ENCODE measurements around the gene SLC7A8.

SLC7A8 gene

DNA sequence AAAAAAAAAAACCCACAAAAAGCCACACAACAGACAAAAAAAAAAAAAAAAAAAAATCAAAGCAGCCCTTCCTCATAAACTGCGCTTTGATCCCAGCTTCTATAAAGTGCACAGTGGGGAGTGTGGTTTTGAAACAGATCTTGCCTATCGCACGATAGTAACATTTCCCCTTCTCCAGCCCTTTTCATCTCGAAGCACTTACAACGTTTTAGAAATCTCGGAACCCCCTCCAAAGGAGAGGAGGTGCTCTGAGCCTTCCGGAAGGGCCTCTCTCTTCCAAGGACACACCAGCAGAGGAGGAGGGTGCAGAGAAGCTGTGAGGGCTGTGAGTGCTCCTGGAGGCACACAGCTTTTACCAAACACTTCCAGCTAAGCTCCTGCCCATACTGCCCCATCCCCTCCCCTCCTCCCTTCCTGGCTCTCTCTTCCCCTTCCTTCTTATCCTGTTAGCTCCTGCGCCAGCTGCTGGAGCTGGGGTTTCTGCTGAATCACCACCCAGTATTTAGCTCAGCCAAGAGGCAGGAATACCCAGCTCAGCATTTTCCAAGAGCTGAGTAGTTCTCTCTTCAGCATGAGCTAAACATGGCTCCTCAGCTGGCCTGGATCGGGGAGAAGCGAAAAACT is 28.4 kb downstream of the SLC7A8 start:
- DNase-seq: peak; percentile 71

DNA sequence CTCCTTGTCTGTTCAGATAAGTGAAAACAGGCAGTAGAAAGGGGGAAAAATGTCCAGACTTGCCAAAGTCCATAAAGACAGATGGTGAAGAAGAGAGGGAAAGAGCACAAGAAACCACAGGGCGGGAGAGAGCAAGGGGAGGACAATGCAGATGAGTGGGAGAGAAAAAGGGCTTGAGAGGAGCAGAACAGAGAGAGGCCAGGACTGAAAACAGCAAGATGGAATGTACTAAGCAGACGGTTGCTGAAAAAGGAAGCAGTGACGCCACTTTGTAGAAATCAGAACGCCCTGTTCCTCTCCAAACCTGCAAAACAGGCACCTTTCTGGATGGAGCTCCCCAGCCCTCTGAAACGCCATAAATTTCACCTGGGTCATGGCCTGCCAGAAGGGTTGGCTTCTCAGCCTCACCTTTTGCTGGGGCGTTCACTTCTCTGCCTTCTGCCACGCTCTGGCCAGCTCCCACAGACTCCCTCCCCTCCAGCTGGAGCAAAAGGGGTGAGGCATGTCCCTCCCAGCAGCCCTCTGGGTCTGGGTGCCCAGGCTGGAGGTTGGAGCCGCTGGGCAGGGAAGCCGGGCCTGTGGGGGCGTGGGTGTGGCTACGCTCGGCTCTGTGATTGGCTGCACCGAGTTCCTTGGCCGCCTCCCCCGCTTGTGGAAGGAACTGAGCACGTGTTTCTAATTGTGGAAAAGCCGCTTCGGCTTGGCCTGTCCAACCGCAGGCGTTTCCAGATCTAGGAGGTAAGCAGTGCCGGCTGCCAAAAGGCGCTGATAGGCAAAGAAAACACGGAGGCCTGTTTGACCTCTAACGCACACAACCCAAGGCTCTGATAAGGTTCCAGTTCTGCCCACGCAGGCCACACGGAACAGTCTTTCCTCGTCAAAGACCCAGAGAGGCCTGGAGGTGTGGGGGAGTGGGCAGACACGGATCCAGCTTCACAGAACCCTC is 29.3 kb downstream of the SLC7A8 start:
- no peak for DNase-seq

DNA sequence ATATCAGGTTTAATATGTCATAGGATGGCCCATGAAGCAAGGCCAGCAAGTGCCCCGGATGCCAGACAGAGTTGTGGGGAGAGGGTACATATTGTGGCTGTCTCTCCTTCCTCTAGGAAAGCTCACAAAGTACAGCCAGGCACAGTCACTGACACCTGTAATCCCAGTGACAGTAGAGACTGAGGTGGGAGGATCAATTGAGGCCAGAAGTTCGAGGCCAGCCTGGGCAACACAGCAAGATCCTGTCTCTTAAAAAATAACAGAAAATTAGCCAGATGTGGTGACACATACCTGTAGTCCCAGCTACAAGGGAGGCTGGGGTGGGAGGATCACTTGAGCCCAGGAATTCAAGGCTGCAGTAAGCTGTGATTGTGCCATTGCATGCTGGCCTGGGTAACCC is 32.1 kb downstream of the SLC7A8 start:
- no peak for DNase-seq

DNA sequence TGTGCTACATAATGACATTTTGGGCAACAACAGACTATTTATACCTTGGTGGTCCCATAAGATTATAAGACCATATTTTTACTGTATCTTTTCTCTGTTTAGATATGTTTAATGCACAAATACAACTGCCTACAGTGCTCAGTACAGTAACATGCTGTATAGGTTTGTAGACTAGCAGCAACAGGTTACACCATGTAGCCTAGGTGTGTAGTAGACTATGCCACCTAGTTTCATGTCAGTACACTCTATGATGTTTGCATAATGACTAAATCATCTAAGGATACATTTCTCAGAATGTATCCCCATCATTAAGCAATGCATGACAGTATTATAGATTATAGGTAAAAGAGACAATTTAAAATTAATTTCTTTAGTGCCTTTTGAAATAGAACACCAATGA is 33.7 kb downstream of the SLC7A8 start:
- no peak for DNase-seq

DNA sequence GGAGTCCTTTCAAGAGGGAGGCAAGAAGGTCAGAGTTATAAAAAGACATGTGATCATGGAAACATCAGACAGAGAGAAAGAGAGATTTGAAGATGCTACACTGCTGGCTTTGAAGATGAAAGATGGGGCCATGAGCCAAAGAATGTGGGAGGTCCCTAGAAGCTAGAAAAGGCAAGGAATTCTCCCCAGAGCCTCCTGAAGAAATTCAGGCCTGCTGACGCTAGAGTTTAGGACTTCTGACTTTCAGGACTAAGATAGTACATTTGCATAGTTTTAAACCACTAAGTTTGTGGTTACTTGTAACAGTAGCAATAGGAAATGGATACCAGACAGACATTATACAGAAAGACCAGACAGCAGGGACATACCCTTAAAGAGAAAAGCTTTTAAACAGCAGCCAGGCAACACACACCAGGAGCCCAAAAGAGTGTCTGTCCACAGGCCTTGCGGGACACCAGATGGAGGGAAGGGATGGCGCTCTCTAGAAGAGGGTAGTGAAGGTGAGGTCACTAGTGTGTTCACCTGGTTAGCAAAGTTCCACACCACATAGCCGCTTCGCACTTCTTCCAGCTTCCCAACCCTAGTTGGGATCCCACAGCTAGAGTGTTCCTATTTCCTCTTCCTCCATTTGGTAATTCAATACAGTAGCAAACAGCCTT is 34.7 kb downstream of the SLC7A8 start:
- no peak for DNase-seq

DNA sequence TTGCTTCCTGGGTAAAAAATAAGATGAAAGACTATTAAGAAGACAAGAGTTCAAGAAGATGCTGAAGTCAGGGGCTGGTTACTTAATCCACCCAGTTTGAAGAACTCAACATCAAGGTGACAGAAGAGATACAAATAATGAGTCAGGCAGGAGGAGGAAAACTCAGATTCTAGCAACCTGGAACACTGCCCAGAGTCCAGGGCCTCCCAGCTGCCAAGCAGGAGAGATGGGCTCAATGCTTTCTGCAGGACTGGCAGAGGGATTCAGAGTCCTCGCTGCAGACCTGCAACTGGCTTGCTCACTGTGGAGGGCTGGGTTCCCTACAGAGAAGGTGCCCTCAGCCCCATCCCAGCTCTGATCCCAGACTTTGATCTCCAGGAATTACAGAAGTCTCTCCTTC is 35.8 kb downstream of the SLC7A8 start:
- DNase-seq: no peak

DNA sequence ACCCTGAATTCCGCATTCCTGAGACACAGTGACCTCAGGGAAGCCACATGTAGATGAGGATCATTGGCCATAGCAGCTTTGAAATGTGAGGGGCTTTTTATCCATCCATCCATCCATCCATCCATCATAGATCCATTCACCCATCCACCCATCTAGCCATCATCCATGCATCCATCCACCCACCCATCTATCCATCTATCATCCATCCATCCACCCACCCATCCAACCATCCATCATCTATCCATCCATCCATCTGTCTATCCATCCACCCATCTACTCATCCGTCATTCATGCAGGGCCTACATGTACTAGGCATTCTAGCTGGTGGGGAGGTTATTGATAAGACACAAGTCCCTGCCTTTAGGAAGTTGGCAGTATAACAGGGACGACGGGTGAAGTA is 36.5 kb downstream of the SLC7A8 start:
- DNase-seq: no peak

DNA sequence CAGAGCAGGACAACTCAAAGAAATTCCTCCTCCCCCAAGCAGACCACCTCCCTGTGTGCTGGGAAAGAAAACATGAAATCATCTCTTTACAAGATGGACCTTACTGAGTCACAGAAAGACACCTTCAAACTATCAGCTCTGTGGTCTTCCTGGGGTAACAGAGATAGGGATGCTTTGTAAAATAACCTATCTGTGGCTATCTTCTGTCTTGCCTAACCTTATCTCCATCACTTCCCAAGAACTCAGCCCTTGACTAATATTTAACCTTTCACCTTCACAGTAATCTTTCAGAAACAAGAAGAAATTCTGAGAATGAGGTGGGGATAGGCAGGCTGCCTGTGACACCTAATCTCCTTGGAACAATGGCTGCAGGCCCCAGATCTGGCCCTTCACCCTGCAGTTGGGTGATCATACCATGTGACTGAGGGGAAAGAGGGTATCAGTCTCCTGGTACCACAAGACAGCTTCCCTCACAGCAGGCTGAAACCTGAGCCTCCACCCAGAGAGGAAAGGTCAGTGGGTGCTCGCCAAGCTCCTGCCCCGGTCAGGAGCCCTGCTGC is 37.0 kb downstream of the SLC7A8 start:
- no peak for DNase-seq

DNA sequence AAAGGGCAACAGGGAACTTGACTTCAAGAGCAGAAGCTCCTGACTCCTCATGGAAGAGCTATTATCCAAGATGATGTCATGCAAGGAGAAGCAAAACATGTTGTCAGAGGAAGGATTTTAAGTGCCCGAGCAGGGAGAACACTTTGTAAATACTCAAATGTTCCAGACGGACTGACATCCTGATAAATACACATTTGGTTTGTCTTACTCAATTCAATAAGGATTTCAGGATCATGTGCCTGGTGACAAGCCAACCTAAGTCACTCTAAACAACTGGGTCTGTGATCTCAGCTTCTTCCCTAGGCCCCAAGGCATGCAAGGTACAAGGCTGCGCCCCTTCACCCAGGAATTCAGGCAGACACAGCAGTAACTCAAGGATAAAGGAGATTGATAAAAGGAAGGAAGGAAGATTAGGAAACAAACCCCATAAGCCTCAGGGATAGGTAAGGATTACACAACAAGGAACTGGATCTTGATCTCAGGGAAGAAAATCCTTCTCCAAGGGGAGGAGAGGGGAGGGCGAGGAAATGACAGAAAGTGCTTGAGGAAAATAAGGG is 37.6 kb downstream of the SLC7A8 start:
- no peak for DNase-seq

DNA sequence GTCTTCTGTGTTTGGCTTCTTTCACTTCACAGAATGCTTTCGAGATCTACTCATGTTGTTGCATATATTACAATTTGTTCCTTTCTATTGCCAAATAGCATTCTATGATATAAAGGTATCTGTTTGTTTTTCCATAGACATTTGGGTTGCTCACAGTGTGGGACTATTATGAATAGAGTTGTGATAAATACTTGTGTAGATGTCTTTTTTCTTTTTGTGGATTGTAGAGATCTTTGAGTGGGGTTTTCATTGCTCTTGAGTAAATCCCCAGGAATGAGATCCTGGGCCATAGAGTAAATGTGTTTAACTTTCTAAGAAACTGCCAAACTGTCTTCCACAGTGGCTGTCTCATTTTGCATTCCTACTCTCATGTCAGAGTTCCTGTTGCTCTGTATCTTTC is 39.5 kb downstream of the SLC7A8 start:
- DNase-seq: no peak

DNA sequence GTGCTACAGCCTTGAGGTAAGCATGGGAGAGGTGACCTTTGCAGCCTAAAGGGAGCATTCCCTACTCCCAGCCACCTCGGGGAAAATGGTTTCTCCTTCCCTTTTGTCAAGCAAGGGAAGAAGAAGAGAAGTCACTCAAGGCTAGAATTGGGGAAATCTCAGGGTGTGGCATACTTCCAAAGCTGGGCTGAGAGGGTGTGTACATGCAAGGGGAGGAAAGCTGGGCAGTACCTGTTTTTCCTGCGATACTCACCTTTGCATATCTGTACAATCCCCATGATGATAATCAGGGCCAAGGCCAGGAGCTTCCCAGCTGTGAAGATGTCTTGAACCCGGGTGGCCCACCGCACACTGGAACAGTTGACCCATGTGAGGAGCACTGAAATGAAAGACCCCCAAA is 40.6 kb downstream of the SLC7A8 start:
- DNase-seq: no peak

DNA sequence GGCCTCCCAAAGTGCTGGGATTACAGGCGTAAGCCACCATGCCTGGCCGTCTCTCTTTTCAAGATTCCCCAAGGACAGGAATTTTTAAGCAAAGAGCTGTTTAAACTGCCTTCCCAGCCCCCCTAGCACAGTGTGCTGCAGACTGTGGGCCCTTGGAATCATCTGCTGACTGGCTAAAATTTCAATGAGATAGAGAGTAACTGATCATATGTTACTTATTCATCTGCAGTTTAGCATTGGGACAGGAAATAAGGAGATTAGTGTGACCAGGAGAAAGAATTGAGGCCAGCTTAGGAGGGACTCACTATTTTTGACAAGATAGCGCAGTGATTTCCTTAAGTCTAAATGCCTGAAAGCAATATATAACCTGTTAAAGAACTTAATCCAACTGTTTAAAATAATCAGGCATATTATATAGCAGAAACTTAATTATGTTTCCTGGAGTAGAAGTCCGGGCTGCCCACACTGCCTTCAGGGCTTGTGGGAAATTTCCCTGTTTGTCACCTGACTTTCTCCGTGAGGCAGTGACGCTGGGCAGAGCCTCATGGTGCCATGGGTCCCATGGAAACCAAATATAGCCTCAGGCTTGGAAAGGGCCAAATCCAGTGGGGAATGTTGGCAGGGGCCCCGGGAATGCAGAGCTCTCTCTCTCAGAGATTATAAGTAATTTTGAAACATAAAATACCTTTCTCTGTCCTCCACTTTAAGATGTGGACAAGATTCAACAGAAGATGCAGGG is 41.6 kb downstream of the SLC7A8 start:
- no peak for DNase-seq

DNA sequence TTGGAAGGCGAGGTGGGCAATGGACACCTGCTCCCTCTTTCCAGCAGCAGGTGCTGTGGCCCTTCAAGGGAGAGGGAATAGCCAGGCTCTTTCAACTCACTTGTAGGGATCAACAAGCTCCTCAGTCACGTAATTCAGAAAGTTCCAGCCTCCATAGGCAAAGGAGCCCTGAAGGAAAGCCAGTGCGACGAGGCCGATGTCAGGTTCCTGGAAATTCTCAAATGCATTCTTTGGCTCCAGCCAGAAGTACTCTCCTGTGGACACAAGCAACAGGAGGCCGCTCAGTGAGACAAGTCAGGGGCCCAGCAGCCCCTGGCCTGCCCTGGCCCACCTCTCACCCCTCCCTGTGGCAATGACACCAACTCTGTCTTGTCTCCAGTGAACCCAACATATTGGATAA is 43.1 kb downstream of the SLC7A8 start:
- no peak for DNase-seq

DNA sequence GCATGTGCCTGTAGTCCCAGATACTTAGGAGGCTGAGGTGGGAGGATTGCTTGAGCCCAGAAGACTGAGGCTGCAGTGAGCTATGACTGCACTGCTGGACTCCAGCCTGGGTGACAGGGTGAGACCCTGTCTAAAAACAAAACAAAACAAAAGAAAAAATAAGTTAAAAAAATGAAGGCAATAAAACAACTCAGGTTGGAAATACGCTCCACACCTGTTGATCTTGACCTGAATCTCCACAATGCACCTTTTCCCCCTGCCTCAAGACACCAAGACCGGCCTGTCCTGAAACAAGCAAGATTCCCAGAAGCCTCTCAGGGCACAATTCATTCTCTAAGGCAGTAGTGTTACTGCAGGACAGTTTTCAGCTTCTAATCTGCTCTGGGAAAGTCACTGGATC is 43.6 kb downstream of the SLC7A8 start:
- DNase-seq: no peak

DNA sequence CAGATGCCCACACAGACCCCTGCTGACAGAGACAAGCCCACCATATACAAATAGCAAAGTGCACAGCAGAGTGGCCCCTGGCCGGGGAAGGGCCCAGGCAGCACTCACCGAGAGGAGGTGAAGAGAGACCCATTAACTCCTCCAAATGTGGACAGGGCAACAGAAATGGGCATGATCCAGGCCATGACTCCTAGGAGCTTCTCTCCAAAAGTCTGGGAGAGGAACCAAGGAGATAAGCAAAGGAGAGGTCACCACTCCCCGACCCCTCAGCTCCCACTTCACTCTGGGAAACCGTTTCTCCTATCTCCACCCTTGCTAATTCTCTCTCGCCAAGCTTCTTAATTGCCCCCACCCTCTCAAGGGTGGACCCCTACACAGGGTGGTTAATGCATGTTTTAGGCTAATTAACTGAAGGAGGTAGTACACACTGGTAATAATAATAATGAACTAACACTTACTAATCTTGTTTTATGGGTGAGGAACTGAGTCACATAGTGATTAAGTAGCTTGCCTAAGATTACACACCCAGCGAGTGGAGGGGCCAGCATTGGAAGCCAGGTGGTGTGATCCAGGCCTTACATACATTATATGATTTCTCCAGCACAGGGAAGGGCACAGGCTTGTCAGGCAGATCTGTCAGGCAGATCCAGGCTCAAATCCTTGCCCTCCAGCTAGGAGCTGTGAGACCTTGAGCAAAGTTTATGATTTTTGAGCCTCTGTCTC is 45.5 kb downstream of the SLC7A8 start:
- DNase-seq: no peak

DNA sequence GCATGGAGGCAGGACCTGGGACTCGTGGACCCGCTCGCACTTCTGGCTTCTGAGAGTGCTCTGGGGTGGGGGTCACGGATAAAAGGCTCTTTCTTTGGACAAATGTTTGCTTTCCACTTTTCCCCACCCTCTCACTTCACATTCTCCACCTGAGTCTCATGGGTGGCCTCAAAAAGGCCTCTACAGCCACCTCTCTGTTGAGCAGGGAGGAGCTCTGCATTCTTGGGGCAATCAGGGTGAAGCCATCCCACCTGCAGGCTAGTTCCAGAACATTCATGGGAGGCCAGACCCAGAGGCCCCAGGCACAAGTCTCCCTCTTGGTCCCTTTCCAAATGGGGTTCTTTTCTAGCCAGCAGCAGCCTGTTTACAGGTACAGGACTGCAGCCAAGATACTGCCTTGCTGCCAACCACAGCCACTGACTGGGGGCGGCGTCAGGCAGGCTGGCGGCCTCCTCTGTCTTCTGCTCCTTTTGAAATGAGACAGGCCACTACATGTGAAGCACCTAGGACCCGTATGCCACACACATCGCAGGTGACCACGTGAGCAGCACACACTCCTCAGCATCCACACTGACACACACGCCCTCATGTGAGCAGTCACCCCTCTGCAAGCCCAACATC is 46.2 kb downstream of the SLC7A8 start:
- DNase-seq: no peak

DNA sequence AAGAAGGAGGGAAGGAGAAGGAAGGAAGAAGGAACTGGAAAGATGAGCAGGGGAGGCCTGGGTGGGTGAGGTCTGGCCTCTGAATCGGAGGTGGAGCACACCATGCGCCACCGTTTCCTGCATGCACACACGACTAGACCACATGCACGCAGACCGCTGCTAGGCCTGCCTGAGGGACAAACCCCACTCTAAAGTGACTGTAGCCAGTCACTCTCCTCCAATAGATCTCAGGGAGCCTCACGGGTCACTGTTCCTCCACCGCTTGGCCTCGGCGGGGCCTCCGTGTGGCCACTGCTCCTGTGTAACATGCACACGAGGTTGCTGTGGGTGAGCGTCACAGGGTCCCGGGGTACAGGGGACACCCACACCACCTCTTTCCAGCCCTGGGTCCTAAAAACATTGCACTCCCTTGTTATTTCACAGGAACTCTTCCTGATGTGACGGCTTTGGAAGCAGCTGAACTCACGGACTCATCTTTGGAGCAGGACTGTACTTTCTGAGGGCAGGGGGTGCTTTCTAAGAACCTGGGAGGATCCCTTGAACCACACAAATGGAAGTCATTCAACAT is 46.8 kb downstream of the SLC7A8 start:
- no peak for DNase-seq

DNA sequence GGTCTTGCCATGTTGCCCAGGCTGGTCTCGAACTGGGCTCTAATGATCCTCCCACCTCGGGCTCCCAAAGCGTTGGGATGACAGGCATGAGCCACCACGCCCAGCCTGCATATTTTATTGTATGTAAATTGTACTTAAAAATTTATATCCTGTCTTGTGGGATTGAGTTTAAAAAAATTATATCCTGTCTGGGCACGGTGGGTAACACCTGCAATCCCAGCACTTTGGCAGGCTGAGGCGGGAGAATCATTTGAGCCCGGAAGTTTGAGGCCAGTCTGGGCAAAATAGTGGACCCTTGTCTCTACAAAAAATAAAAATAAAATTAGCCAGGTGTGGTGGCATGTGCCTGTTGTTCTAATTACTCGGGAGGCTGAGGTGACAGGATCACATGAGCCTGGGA is 50.5 kb downstream of the SLC7A8 start:
- DNase-seq: no peak

DNA sequence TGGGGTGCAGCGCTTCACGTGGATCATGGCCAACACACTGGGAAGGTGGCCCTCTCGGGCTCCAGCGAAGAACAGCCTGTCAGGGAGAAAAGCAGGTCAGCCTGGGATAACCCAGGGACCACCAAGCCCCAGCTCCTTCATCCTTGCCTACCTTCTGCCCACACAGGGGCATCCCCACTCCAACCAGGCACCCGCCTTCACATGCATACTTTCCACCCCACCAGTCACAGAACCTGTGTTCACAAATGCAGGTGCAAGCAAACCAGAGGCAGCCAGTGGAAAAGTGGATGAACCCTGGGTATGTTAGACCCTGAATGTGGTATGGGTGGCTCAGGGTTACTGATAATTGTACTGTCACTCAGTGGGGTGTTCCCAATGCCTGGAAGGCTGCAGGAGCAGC is 52.0 kb downstream of the SLC7A8 start:
- DNase-seq: no peak

DNA sequence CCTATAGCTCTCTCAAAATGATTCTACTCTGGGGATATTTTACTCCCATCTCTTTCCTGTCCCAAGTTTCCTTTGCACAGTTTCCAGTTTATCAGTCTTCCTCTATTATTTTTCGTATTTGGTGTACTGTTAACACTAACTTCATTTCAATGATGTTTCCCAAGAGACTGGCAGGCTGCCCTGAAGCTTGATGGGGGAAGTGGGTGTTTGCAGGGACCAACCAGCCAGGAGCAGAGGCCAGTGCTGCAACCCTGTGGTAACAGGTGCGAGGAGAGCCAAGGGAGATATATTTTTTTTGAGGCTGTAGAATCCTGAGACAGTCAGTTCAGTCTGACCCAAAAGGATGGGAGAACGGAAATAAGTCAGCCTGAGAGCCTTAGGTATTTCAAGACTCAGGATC is 52.6 kb downstream of the SLC7A8 start:
- DNase-seq: no peak

DNA sequence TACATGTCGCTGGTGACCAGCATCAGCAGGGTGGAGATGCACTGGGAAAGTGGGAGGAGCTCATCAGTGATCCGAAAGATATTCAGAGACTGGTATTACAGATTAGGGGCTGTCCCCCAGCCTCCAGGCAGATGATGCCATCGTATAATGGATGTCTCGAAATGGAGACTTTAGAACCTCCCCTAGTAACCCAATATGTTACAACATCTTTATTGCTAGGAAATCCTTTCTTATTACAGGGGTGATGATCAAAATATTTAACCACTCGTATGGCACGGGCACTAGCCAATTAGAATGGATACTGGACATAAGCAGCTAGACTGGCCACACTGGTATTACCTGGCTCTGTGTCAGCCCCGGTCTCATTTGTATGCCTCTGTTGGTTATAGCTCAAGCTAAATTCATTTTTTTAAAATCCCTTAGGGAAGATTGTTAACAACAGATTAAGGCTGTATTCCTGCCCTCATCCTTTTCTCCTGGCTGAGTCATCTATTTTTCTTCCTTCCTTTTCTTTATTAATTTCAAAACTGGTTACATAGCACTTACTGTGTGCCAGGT is 53.6 kb downstream of the SLC7A8 start:
- no peak for DNase-seq

Data from DMS79 treated with DMSO at 0.1 percent for 48 hours (cell line).